ENCODE measurements around the gene PLS1. TPM values are rescaled to one million over a fixed set of nuclear protein-coding genes. Genes with fewer than 3 reads are reported as not detected.
"Not testable (repeated sequence)": the region's sequence is repeated elsewhere in the genome, so short reads cannot be mapped to it uniquely, and the experiment has no call there.

The PLS1 gene
- total RNA-seq, 1 donor from 2014 or later = 21.8 TPM

GRCh38 chr3:142734834-142735233, 138.6 kb downstream of the PLS1 start:
- Histone ChIP-seq H3K27me3 (ENCODE audit: control insufficient read depth, insufficient read depth, low read length) (no peaks in the 10 kb centered on the region), H3K4me3 (ENCODE audit: low read depth, low read length) (no peak overlapping the region), H3K36me3 (ENCODE audit: control insufficient read depth, insufficient read depth, low read length) (no peaks in the 10 kb centered on the region)
- no peak for TF ChIP-seq CTCF (IDR thresholded peaks at IDR 0.05; ENCODE audit: insufficient read depth, low read length, poor library complexity, severe bottlenecking)
- no peak for DNase-seq (ENCODE audit: low read depth)

- no peak for DNase-seq (ENCODE audit: low read depth)
- Histone ChIP-seq H3K4me3 (ENCODE audit: low read depth, low read length) (no peak overlapping the region), H3K27me3 (ENCODE audit: control insufficient read depth, insufficient read depth, low read length) (no peaks in the 10 kb centered on the region), H3K36me3 (ENCODE audit: control insufficient read depth, insufficient read depth, low read length) (no peaks in the 10 kb centered on the region)
- TF ChIP-seq CTCF (IDR thresholded peaks at IDR 0.05; ENCODE audit: insufficient read depth, low read length, poor library complexity, severe bottlenecking) = no peak
Observed at GRCh38 chr3:142735462-142735861, 139.3 kb downstream of the PLS1 start.

DNA sequence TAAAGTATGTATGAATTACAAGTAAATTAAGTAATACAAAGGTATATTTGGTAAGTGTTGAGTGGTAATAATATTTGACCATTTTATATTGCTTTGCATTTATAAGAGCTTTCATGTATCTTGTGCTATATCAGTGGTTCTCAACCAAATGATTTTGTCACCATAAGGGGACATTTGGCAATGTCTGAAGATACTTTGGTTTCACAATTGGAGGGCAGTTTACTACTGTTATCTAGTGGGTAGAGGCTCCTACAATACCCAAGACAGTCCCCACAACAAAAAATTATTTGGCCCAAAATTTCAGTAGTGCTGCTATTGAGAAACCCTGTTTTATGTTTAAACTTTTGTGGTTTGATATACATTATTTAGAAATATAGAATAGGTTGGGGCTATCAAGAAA, 142.2 kb downstream of the PLS1 start:
- H3K36me3 ChIP-seq (ENCODE audit: control insufficient read depth, insufficient read depth, low read length) = no peaks in the 10 kb centered on the region
- H3K4me3 ChIP-seq (ENCODE audit: low read depth, low read length) = no peak overlapping the region
- DNase-seq (ENCODE audit: low read depth) = no peak
- no peaks in the 10 kb centered on the region for H3K27me3 ChIP-seq (ENCODE audit: control insufficient read depth, insufficient read depth, low read length)
- no peak for TF ChIP-seq CTCF (IDR thresholded peaks at IDR 0.05; ENCODE audit: insufficient read depth, low read length, poor library complexity, severe bottlenecking)

- Histone ChIP-seq H3K4me3 (ENCODE audit: low read depth, low read length) (no peak overlapping the region), H3K27me3 (ENCODE audit: control insufficient read depth, insufficient read depth, low read length) (no peaks in the 10 kb centered on the region), H3K36me3 (ENCODE audit: control insufficient read depth, insufficient read depth, low read length) (no peaks in the 10 kb centered on the region)
- no peak for TF ChIP-seq CTCF (IDR thresholded peaks at IDR 0.05; ENCODE audit: insufficient read depth, low read length, poor library complexity, severe bottlenecking)
- no peak for DNase-seq (ENCODE audit: low read depth)
Observed at GRCh38 chr3:142746646-142747045, 150.5 kb downstream of the PLS1 start.

DNA sequence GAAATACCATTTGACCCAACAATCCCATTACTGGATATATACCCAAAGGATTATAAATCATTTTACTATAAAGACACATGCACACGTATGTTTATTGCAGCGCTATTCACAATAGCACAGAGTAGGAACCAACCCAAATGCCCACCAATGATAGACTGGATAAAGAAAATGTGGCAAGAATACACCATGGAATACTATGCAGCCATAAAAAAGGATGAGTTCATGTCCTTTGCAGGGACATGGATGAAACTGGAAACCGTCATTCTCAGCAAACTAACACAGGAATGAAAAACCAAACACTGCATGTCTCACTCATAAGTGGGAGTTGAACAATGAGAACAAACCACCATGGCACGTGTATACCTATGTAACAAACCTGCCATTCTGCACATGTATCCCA, 154.3 kb downstream of the PLS1 start:
- not testable (repeated sequence) for H3K4me3 ChIP-seq (ENCODE audit: low read depth, low read length); DNase-seq (ENCODE audit: low read depth); H3K27me3 ChIP-seq (ENCODE audit: control insufficient read depth, insufficient read depth, low read length); H3K36me3 ChIP-seq (ENCODE audit: control insufficient read depth, insufficient read depth, low read length)

GRCh38 chr3:142752605-142753004, 156.4 kb downstream of the PLS1 start:
- not testable (repeated sequence) for H3K36me3 ChIP-seq (ENCODE audit: control insufficient read depth, insufficient read depth, low read length); H3K4me3 ChIP-seq (ENCODE audit: low read depth, low read length); DNase-seq (ENCODE audit: low read depth); H3K27me3 ChIP-seq (ENCODE audit: control insufficient read depth, insufficient read depth, low read length)

- TF ChIP-seq CTCF (IDR thresholded peaks at IDR 0.05; ENCODE audit: insufficient read depth, low read length, poor library complexity, severe bottlenecking) = no peak
Observed at GRCh38 chr3:142754494-142754893, 158.3 kb downstream of the PLS1 start.

More at GRCh38 chr3:142754494-142754893, 158.3 kb downstream of the PLS1 start:
- no peaks in the 10 kb centered on the region for H3K36me3 ChIP-seq (ENCODE audit: control insufficient read depth, insufficient read depth, low read length)
- H3K4me3 ChIP-seq (ENCODE audit: low read depth, low read length) = no peak overlapping the region
- no peak for DNase-seq (ENCODE audit: low read depth)
- H3K27me3 ChIP-seq (ENCODE audit: control insufficient read depth, insufficient read depth, low read length) = no peaks in the 10 kb centered on the region

Other genes with a start within 250 kb of the PLS1 start
- gene XRN1, start 148.4 kb upstream of the PLS1 start, total RNA-seq = 16.9 and 18.8 TPM in 2 replicates
- 23.6 and 25.2 TPM in 2 replicates for gene ATR, start 17.7 kb upstream of the PLS1 start, total RNA-seq
- gene TRPC1, start 127.6 kb downstream of the PLS1 start, total RNA-seq = 5.6 and 10.3 TPM in 2 replicates

All from kidney epithelial cell (primary cell).